DMS 273 (cell line): ENCODE results near the gene CACNA2D4.
"Not testable (repeated sequence)": the region's sequence is repeated elsewhere in the genome, so short reads cannot be mapped to it uniquely, and the experiment has no call there.

Experiments
- DNase-seq: peaks from one replicate; lab custom pipeline; 2025; ENCODE audit not compliant: unreplicated experiment; lab: John Stamatoyannopoulos, UW

The CACNA2D4 gene

DNA sequence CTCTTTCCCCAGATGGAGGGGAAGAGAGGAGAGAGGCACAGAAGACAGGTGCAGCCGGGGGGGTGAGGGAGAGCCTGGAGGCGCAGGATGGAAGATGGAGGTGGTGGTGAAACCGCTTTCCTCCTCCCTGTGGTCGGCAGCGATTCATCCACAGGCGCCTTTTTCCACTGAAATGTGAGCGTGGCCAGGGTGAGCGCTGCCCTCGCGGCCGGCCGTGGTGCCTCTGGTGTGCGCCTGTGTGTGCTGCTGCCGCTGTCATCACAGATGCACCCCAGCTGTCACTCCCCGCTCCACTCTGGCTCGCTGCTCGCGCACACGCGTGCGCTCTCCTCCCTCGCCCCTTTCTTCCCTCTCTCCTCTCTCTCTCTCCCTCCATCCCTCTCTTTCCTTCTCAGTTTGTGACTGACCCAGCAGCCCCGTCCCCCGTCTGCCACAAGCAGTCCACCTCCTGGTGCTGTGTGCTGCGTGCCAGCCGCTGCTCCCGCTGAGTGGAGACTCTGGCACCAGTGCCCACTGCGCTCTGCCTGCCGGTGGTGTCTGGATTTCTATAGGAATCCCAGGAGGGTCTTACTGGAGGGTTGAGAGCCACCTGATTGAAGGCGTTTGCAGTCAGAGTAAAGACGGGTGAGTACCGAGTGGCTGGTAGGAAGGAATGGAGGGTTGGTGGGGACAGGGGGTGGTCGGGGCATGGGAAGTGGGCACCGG lies 98.1 kb downstream of the CACNA2D4 start, which contains the start of gene LRTM2:
Gene LRTM2, plus strand, starts transcription at position 375 of the 705 bp plus-strand sequence. CDS start 7,584 bp downstream, outside the sequence.
- DNase-seq = peak; percentile 49

GRCh38 chr12:1819571-1819970 lies 98.9 kb downstream of the CACNA2D4 start:
- no peak for DNase-seq

GRCh38 chr12:1819050-1819449 lies 99.4 kb downstream of the CACNA2D4 start:
- DNase-seq = no peak

DNA sequence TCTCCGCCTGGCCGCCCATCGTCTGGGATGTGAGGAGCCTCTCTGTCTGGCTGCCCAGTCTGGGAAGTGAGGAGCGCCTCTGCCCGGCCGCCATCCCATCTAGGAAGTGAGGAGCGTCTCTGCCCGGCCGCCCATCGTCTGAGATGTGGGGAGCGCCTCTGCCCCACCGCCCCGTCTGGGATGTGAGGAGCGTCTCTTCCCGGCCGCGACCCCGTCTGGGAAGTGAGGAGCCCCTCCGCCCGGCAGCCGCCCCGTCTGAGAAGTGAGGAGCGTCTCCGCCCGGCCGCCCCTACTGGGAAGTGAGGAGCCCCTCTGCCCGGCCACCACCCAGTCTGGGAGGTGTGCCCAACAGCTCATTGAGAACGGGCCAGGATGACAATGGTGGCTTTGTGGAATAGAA lies 100.5 kb downstream of the CACNA2D4 start:
- DNase-seq = not testable (repeated sequence)

- no peak for DNase-seq
Observed at GRCh38 chr12:1816730-1817348, 101.6 kb downstream of the CACNA2D4 start.

DNA sequence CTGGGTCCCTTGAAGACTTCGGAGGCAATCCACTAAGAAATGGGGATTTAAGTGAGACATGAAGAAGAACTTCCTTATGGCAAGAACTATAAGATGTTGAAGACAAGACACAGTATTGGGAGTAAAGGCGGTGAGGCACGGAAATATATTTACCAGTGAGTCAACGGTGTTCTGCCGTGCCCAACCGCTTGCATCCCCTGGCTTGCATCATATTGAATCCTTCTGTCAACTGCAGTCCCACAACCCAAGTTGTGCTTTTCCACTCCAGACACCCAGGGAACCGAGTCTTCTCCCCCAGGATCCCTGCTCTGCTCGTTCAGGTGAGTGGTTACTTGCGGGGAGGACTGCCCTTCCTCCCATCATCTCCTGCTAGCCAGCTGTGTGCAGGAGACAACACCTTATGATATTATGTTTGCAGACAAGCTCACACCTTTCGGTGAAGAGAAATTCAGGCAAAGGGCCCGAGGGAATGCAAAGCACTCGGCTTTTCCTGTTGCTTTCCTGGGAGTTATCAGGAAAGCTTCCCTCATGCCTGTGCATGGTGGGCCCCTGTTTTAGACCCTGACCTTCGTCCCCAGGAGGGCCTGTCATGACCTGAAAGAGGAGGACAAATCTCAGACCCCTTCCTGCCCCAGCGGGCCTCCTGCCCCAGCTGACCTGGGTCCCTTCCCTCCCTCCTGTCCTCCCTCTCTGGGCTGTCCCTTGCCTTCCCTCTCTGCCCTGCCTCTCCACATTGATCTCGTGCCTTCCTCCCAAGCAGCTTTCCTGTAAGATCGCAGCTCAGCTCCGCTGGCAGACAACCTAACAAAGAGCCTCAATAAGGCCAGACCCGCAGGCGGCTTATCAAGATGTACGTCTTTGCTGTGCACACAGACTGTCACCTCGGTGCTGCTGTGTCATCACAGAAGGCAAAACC lies 102.4 kb downstream of the CACNA2D4 start:
- no peak for DNase-seq

- no peak for DNase-seq
Observed at GRCh38 chr12:1815108-1815507, 103.3 kb downstream of the CACNA2D4 start.

DNA sequence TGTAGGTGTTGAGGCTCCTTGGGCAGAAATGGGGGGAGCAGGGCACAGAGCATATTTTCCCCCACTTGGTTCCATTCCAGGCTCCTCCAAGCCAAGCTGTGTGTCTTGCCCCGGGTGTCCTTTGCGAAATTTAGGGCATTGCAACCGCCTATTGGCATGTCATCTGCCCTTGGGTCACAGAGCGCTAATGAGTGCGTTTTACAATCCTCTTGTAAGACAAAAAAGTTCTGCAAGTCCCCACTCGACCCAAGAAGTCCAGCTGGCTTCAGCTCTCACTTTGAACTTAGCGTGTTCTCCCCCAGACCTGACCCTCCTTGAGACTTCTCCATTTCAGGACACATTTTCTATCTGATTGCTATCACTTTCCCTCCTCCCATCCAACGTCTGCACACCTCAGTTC lies 104.2 kb downstream of the CACNA2D4 start:
- no peak for DNase-seq

DNA sequence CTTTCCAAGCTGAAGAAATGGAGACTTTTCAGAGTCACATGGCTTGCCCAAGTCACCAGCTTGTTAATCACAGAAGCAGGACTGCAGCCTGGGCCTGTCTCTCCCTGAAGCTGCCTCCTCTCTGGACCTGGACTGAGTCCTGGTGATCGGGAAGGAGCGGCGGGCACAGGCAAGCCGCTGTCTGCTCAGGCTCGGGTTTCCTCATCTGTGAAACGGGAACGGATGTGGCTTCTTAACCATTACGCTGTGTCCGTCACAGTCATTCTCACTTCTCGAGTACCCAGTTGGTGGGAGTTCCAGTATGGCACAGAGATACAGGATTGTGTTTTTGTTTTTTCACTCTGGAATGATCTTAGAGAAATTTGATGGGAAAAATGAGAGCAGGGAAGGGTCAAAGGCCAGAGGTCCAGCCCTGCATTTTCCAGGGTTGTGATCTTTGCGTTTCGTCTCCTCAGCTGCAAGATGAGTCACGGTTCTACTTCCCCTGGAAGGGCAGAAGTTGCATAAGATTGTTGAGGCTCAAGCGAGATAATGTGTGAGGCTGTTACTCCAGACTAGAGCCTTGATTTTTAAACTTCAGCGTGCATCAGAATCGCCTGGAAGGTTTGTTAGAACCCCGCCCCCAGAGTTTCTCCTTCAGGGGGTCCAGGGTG lies 105.7 kb downstream of the CACNA2D4 start:
- DNase-seq = no peak

GRCh38 chr12:1811948-1812291 lies 106.5 kb downstream of the CACNA2D4 start:
- DNase-seq = no peak

DNA sequence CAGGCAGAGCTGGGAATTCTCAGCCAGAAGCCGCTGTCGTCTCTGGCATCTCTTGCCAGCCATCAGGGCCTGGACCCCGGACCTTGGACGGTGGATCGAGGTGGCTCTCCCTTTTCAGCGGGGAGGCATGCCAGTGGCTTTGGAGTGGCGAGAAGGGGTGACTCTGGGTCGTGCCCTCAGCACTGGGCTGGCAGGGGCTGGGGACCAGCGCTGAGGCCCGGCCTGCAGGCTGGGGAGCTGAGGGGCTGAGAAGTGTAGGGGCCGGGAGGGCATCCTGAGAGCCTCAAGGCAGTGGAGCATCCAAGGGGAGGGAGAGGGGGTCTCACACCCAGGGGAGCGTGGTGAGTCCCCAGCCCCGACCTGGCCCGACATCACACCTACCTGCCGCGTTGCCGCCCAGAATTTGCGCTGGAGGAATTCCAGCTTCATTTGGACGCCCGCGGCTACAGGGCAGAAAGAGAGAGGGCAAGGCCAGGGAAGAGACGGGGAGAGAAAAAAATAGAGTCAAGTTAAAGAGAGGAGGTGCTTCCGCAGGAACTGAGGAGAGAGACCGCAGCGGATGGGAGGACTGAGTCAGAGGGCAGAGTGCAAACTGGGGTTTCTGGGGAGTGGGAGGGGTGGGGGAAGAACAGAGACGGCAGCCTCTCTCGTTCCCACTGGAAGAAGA lies 107.0 kb downstream of the CACNA2D4 start:
- DNase-seq = no peak

GRCh38 chr12:1810931-1811280 lies 107.5 kb downstream of the CACNA2D4 start:
- DNase-seq = no peak

GRCh38 chr12:1810201-1810930 lies 108.1 kb downstream of the CACNA2D4 start:
- DNase-seq = no peak

- no peak for DNase-seq
Observed at GRCh38 chr12:1809591-1810190, 108.8 kb downstream of the CACNA2D4 start.

- DNase-seq = no peak
Observed at GRCh38 chr12:1808798-1809480, 109.5 kb downstream of the CACNA2D4 start.

- no peak for DNase-seq
Observed at GRCh38 chr12:1808036-1808797, 110.2 kb downstream of the CACNA2D4 start.

GRCh38 chr12:1807087-1807860 lies 111.2 kb downstream of the CACNA2D4 start:
- no peak for DNase-seq
